Cardiac septum (tissue), 1 donor: Measurements from ENCODE around the gene NLGN4X. TPM values are rescaled to one million over a fixed set of nuclear protein-coding genes. Genes with fewer than 3 reads are reported as not detected.

Experiments used
- DNase-seq: peaks from one replicate; pipeline ENCODE4 v3.0.0-alpha.2; 2020; ENCODE audit warnings: low spot score
- intact Hi-C: fragments of 100-400 bp; cut with DNase I; formaldehyde crosslinking; loops from one replicate; pipeline ENCODE4 v1.14.0; 2022
- total RNA-seq: library from RNA; stranded (reverse); fragmentation: NEBNext Ultra II Directional; extraction: Animal tissue kit (Norgen Biotek cat#: 25700); gene quantifications from one replicate; pipeline ENCODE4 v1.2.1, GENCODE V29; 2021
- donor health status: DM: no; HTN: no; CAD: no.

Gene NLGN4X
- total RNA-seq, 1 donor from 2014 or later: 2.0 TPM

GRCh38 chrX:6021316-6022091 is 207.2 kb downstream of the NLGN4X start:
- no peak for DNase-seq
- intact Hi-C loops: no loop called here

GRCh38 chrX:6019076-6019475 is 209.6 kb downstream of the NLGN4X start:
- intact Hi-C loops: no loop called here
- DNase-seq: no peak

- intact Hi-C loops: no loop called here
- no peak for DNase-seq
These were observed 213.2 kb downstream of the NLGN4X start for GRCh38 chrX:6015423-6015822.

- intact Hi-C loops: no loop called here
- no peak for DNase-seq
These were observed 216.3 kb downstream of the NLGN4X start for GRCh38 chrX:6012357-6012756.

GRCh38 chrX:6005856-6006255 is 222.8 kb downstream of the NLGN4X start:
- DNase-seq: no peak
- intact Hi-C loops: no loop called here

- intact Hi-C loops: no loop called here
These were observed 224.1 kb downstream of the NLGN4X start for GRCh38 chrX:6004529-6004928.

GRCh38 chrX:6002056-6002455 is 226.6 kb downstream of the NLGN4X start:
- intact Hi-C loops: no loop called here
- DNase-seq: no peak

More at GRCh38 chrX:6004529-6004928, 224.1 kb downstream of the NLGN4X start:
- no peak for DNase-seq

GRCh38 chrX:5998901-5999300 is 229.8 kb downstream of the NLGN4X start:
- intact Hi-C loops: no loop called here
- no peak for DNase-seq

GRCh38 chrX:5998456-5998855 is 230.2 kb downstream of the NLGN4X start:
- DNase-seq: no peak
- intact Hi-C loops: no loop called here

GRCh38 chrX:5991393-5991792 is 237.3 kb downstream of the NLGN4X start:
- DNase-seq: no peak
- intact Hi-C loops: no loop called here

- intact Hi-C loops: no loop called here
- no peak for DNase-seq
These were observed 249.3 kb downstream of the NLGN4X start for GRCh38 chrX:5979338-5979737.

GRCh38 chrX:5976332-5976731 is 252.3 kb downstream of the NLGN4X start:
- intact Hi-C loops: no loop called here

GRCh38 chrX:5971300-5971699 is 257.4 kb downstream of the NLGN4X start:
- no peak for DNase-seq
- intact Hi-C loops: no loop called here

More at GRCh38 chrX:5976332-5976731, 252.3 kb downstream of the NLGN4X start:
- no peak for DNase-seq

- intact Hi-C loops: no loop called here
- DNase-seq: no peak
These were observed 263.3 kb downstream of the NLGN4X start for GRCh38 chrX:5965406-5965805.

GRCh38 chrX:5959286-5959685 is 269.4 kb downstream of the NLGN4X start:
- no peak for DNase-seq
- intact Hi-C loops: no loop called here

- no peak for DNase-seq
- intact Hi-C loops: no loop called here
These were observed 270.1 kb downstream of the NLGN4X start for GRCh38 chrX:5958523-5958922.

GRCh38 chrX:5957506-5957905 is 271.2 kb downstream of the NLGN4X start:
- DNase-seq: no peak
- intact Hi-C loops: no loop called here

- intact Hi-C loops: no loop called here
- no peak for DNase-seq
These were observed 292.2 kb downstream of the NLGN4X start for GRCh38 chrX:5936438-5936837.

GRCh38 chrX:5928224-5928623 is 300.4 kb downstream of the NLGN4X start:
- no peak for DNase-seq
- intact Hi-C loops: no loop called here

GRCh38 chrX:5916945-5917344 is 311.7 kb downstream of the NLGN4X start:
- intact Hi-C loops: no loop called here
- no peak for DNase-seq

GRCh38 chrX:5915783-5916182 is 312.9 kb downstream of the NLGN4X start:
- intact Hi-C loops: no loop called here
- no peak for DNase-seq

- intact Hi-C loops: no loop called here
These were observed 321.5 kb downstream of the NLGN4X start for GRCh38 chrX:5907207-5907606.

More at GRCh38 chrX:5907207-5907606, 321.5 kb downstream of the NLGN4X start:
- no peak for DNase-seq
